ENCODE measurements around the gene NARF.

NARF gene

GRCh38 chr17:82435601-82436583, 22.6 kb upstream of the NARF start:
- Histone ChIP-seq H3K4me3 (IDR thresholded peaks at IDR 0.05; ENCODE audit: insufficient read depth, low read depth, low read length) (no peak overlapping the region), H3K36me3 (ENCODE audit: insufficient read depth) (no peaks in the 10 kb centered on the region), H2AFZ (ENCODE audit: low read depth) (no peak overlapping the region), H3K27ac (no peak overlapping the region), H3K9ac (no peak overlapping the region), H3K79me2 (ENCODE audit: insufficient read depth, low read depth) (no peaks in the 10 kb centered on the region), H3K4me1 (ENCODE audit: low read depth, poor library complexity, severe bottlenecking) (peaks cover 10% of the 10 kb centered on the region), H3K4me2 (no peak overlapping the region), H4K20me1 (ENCODE audit: insufficient read depth) (no peaks in the 10 kb centered on the region), H3K27me3 (ENCODE audit: insufficient read depth, low read depth) (no peaks in the 10 kb centered on the region)
- no peak for TF ChIP-seq CTCF (conservative IDR thresholded peaks at IDR 0.05; ENCODE audit: low read depth, low read length)

GRCh38 chr17:82436601-82437324, 21.8 kb upstream of the NARF start:
- Histone ChIP-seq H3K4me3 (IDR thresholded peaks at IDR 0.05; ENCODE audit: insufficient read depth, low read depth, low read length) (no peak overlapping the region), H3K27ac (no peak overlapping the region), H3K4me2 (no peak overlapping the region), H3K79me2 (ENCODE audit: insufficient read depth, low read depth) (no peaks in the 10 kb centered on the region), H3K4me1 (ENCODE audit: low read depth, poor library complexity, severe bottlenecking) (peaks cover 10% of the 10 kb centered on the region), H2AFZ (ENCODE audit: low read depth) (no peak overlapping the region), H3K27me3 (ENCODE audit: insufficient read depth, low read depth) (no peaks in the 10 kb centered on the region), H3K9ac (no peak overlapping the region), H3K36me3 (ENCODE audit: insufficient read depth) (no peaks in the 10 kb centered on the region), H4K20me1 (ENCODE audit: insufficient read depth) (no peaks in the 10 kb centered on the region)
- TF ChIP-seq CTCF (conservative IDR thresholded peaks at IDR 0.05; ENCODE audit: low read depth, low read length) = no peak

GRCh38 chr17:82437325-82437668, 21.2 kb upstream of the NARF start:
- no peak for TF ChIP-seq CTCF (conservative IDR thresholded peaks at IDR 0.05; ENCODE audit: low read depth, low read length)
- Histone ChIP-seq H3K27ac (no peak overlapping the region), H3K27me3 (ENCODE audit: insufficient read depth, low read depth) (no peaks in the 10 kb centered on the region), H2AFZ (ENCODE audit: low read depth) (no peak overlapping the region), H3K4me3 (IDR thresholded peaks at IDR 0.05; ENCODE audit: insufficient read depth, low read depth, low read length) (no peak overlapping the region), H3K79me2 (ENCODE audit: insufficient read depth, low read depth) (no peaks in the 10 kb centered on the region), H3K4me1 (ENCODE audit: low read depth, poor library complexity, severe bottlenecking) (peaks cover 10% of the 10 kb centered on the region), H3K4me2 (no peak overlapping the region), H4K20me1 (ENCODE audit: insufficient read depth) (no peaks in the 10 kb centered on the region), H3K9ac (no peak overlapping the region), H3K36me3 (ENCODE audit: insufficient read depth) (no peaks in the 10 kb centered on the region)

- no peak for TF ChIP-seq CTCF (conservative IDR thresholded peaks at IDR 0.05; ENCODE audit: low read depth, low read length)
- Histone ChIP-seq H3K36me3 (ENCODE audit: insufficient read depth) (no peaks in the 10 kb centered on the region), H3K4me2 (no peak overlapping the region), H3K9ac (no peak overlapping the region), H3K79me2 (ENCODE audit: insufficient read depth, low read depth) (no peaks in the 10 kb centered on the region), H3K27me3 (ENCODE audit: insufficient read depth, low read depth) (no peaks in the 10 kb centered on the region), H3K4me1 (ENCODE audit: low read depth, poor library complexity, severe bottlenecking) (peaks cover 10% of the 10 kb centered on the region), H3K27ac (no peak overlapping the region), H3K4me3 (IDR thresholded peaks at IDR 0.05; ENCODE audit: insufficient read depth, low read depth, low read length) (no peak overlapping the region), H4K20me1 (ENCODE audit: insufficient read depth) (no peaks in the 10 kb centered on the region), H2AFZ (ENCODE audit: low read depth) (no peak overlapping the region)
These were observed 19.9 kb upstream of the NARF start for GRCh38 chr17:82438401-82439193.

All from KMS-11 (cell line).